DMS153 treated with DMSO at 0.1 percent for 48 hours (cell line): ENCODE measurements around the gene TECPR1.
"Not testable (repeated sequence)": the region's sequence is repeated elsewhere in the genome, so short reads cannot be mapped to it uniquely, and the experiment has no call there.

Experiments used
- DNase-seq: peaks from one replicate; lab custom pipeline; 2025; ENCODE audit not compliant: unreplicated experiment; lab: John Stamatoyannopoulos, UW

Gene TECPR1

GRCh38 chr7:98227939-98228338 is 24.1 kb downstream of the TECPR1 start:
- no peak for DNase-seq

DNA sequence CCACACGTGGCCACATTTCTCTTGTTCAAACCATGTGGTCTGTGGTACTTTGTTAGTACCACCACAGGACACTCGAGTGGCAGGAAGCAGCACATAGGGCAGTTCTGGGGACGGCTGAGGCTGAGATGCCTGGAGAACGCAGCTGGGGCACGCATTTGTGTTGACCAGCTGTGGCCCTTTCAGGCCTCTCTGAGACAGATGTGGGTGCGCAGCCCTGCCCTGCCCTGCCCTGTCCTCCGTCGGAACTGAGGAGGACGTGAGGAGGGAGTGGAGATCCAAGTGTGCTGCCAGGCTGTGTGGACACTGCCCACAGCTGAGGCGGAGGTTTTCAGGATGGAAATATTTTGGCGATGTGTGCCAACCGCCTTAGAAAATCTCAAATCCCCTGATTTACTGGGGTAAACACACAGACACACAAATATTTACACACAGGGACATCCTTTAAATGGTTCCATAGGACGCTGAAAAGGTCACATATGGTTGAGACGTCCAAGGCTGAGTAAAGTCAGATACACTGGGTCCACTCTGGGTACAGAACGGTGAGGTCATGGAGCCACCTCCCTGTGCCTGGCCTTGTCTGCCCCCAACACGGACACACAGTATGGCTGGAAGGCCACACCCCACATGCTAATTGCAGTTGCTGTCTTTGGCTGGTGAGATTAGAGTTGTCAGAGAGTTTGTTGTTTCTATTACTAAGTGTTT is 26.0 kb downstream of the TECPR1 start:
- DNase-seq: no peak

DNA sequence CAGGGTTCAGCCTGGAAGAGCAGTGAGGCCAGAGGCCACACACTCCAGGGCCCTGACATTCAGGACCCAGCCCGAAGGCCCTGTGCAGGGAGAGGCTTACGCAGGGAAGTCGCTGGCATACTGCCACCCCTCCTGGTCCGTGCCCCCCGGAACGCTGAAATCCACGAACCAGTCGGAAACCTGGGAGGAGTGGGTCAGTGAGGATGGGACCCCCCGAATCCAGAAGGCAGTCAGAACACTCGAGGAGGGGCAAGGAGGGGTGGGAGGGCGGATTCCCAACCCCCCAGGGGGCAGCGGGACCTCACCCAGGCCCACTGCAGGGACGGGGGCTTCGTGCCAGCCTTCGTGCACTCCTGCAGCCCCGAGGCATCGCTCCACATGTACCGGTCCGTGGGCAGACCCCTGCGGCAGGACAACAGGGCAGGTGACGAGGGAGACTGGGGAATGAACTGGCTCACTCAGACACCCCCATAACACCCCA is 27.3 kb downstream of the TECPR1 start:
- DNase-seq: no peak

- no peak for DNase-seq
Observed at GRCh38 chr7:98223898-98224700, 27.9 kb downstream of the TECPR1 start.

- DNase-seq: no peak
Observed at GRCh38 chr7:98223351-98223897, 28.6 kb downstream of the TECPR1 start.

DNA sequence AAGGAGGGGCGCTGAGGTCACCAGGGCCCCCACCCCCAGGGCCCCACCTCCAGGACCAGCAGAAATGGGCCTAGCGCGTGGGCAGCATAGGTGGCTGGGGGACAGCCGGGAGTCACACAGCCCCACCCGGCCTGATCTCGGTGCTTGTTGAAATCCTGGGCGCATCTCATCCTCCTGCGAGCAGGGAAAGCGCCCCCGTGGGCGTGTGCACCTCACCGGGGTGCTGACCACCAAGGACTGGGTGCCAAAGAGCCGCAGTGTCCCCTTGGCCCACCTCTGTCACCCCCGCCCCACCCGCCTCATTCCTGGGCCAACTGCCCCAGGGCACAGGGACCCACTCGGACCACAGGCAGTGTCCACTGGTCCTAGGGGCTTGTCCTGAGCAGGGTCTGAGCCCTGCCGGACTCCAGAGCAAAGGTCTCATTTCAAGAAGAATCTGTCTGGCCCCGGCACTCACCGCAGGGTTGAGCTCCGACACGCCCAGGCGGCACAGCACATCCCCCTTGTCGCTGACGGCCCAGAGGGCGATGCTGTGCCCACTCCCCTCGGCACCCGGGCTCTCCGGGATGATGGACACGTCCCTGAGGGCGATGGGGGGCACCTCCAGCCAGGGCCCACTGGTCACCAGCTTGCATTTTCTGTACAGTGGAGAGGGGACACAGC is 29.4 kb downstream of the TECPR1 start:
- DNase-seq: no peak

- no peak for DNase-seq
Observed at GRCh38 chr7:98221611-98222532, 30.2 kb downstream of the TECPR1 start.

DNA sequence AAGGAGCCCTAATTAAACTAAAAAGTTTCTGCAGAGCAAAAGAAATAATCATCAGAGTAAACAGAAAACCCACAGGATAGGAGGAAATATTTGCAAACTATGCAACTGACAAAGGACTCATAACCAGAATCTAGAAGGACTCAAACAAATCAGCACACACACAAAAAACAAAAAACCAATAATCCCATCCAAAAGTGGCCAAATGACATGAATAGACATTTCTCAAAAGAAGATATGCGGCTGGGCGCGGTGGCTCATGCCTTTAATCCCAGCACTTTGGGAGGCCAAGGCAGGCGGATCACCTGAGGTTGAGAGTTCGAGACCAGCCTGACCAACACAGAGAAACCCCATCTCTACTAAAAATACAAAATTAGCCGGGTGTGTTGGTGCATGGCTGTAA is 32.6 kb downstream of the TECPR1 start:
- DNase-seq: not testable (repeated sequence)

- no peak for DNase-seq
Observed at GRCh38 chr7:98217623-98218582, 34.1 kb downstream of the TECPR1 start.

DNA sequence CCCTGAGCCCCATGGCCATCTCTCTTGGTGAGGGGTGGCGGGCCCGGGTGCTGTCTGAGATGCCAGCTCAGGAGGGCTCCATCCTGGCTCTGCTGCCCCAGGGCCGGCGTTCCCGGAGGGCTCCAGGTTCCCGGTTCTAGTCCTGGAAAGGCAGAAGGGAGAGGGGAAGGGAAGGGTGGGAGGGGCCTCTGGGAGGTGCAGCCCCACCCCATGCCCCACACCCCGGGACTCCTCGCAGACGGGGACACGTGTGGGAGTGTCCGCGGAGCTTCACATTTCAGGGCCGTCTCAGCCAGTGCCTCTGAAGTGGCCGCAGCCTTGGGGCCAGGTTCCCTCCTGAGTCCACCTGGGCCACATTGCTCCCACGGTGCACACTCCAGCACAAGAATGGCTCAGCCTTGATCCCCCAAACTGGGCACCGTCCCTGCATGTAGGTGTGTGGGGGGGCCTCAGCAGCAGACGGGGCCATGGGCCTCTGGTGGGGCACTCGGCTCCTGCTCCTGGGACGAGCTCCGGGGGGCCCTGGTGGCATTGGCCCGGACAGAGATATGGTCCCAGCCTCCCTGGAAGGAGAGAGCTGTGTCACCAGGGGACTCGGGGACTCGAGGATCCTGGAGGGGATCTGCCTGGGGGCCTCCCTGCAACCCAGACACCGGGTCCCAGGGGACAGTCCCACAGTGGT is 35.0 kb downstream of the TECPR1 start:
- DNase-seq: no peak

DNA sequence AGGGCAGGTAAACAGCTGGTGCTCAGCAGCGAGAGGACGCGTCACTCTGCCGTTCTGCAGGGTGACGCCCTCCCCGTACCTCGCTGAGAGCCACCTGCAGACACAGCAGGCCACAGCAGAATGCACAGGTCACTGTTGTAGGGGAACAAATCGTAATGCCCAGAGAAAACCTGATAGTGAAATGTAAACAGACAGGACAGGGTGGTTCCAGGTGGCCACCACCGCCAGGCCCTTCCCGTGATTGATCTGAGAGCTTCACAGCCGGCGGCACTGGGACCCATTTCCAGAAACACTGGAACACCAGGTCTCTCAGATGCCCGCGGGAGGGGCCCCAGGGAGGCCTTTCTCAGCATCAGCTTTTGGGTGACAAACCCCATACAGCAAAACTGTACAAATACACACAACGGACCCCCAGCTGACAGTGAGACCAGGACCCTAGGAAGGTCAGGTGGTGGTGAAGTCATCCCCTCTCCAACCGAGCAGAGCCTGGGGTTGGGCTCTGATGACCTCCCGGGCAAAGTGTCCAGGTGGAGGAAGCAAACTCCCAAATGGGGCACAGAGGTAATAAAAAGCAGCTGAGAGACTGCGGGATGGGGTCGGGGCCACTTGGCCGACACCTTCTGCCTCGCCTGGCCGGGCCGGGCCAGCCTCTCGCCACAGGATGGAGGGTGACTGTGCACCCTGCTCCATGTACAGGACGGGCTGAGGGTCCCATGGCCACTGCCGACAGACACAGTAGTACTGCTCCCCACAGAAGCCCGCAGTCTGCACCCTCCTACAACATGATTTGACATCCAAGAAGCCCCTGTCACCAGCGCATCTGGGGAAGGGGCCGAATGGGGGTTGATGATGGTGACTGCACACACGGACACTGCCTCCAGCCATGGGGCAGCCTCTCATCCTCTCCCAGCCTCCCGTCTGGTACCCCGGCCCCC is 36.2 kb downstream of the TECPR1 start:
- DNase-seq: no peak

- no peak for DNase-seq
Observed at GRCh38 chr7:98214811-98215321, 37.2 kb downstream of the TECPR1 start.

DNA sequence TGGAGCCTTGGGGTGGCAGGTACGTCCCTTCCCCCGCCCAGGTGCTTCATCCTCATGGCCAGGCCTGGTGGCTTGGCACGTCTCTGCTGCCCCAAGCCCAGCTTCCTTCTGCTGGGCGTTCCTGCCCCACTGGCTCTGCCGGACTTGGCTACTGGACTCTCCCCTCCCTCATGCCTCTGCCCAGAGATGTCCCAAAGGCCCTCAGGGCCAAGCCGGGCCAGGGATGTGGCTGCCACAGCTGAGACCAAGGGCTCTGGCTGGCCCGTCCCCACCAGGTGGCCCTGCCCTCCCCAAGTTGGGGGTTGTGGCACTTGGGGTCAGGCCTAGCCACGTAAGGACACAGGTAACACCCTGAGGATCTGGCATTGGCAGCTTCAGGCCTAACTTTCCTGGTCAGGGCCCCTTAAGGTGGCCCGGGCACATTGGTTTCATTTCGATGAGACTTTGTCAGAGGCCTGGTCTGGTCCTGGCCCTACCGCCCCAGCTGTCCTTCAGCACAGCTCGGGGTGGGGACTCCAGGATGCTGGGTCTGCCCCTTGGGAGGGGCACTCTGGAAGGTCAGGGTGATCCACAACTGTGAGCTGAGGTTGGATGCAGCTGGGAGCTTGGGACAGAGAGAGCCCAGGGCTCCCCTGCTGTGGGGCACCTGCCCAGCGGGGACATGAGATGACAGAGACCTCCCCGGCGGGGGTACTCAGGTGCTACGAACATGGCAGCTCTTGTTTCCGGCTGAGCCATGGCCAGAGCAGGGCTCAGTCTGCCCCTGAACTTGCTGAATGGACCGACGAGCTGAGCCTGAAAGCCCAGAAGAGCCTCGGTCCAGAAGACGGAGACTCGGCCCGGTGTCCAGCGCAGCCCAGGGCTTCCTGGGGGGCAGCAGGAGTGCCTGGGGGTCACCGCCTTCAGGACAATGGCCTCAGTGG is 37.9 kb downstream of the TECPR1 start:
- DNase-seq: no peak

DNA sequence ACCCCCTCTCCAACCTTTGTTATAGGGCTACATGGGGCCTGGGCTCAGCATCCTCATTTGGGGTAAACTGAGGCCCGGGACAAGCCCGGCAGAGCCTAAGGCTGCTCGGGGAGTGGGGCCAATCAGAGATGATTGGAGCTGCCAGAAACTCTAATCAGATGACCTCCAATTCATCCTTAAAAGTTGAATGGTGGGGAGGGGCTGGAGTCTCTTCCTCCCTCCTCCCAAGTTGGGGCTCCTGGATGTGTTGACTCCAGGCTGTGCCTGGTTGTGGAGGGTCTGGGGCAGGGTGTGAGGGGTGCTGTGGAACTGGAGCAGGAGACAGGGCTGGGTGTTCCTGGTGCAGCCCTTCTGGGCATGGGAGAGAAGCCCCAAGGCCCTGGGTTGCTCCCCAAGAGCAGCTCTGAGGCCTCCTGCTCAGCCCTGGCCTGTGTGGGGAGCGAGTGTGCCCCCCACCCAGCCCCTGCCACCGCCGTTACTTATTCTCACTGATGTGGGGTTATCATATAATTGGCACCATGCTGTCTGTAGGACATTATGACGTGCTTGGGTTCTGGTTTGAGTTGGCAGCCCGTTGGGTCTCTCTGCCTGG is 38.6 kb downstream of the TECPR1 start:
- DNase-seq: no peak

- DNase-seq: no peak
Observed at GRCh38 chr7:98212532-98213041, 39.4 kb downstream of the TECPR1 start.
